IMR-90 (cell line): ENCODE results near the gene ADAMTS19.

Experiments used
- CTCF ChIP-seq: conservative IDR thresholded peaks from 2 replicates; pipeline ENCODE4 v1.5.1; 2012; ENCODE audit warnings: mild to moderate bottlenecking, low read depth, low read length, improper control_type of control experiment
- POLR2A ChIP-seq: IDR thresholded peaks from 2 replicates; pipeline ENCODE4 v1.6.1; 2012; ENCODE audit warnings: mild to moderate bottlenecking, low read depth, low read length
- SMC3 ChIP-seq: fragments of 150-350 bp; IDR thresholded peaks from 2 replicates; pipeline ENCODE4 v1.6.1; 2016; ENCODE audit warnings: low read depth, mild to moderate bottlenecking, antibody characterized with exemption, low read length, moderate library complexity

- TF ChIP-seq CTCF (no peak), SMC3 (no peak), POLR2A (no peak)
Measured at GRCh38 chr5:129773376-129773775, 313.3 kb downstream of the ADAMTS19 start.
